Motor neuron (in vitro differentiated cells): ENCODE measurements around the gene RYR2. TPM values are rescaled to one million over a fixed set of nuclear protein-coding genes. Genes with fewer than 3 reads are reported as not detected.

Source experiments
- ATAC-seq, 8 experiments: fragments of 200-7000 bp; cut with Tn5 transposase; replicated peaks in 6 of 8; 2 replicates each; pipeline ENCODE4 v1.8.0; 2021; ENCODE audit warnings: mild to moderate bottlenecking in 8 of 8, moderate library complexity in 8 of 8
- H3K27ac ChIP-seq, 2 donors: fragments of 250-450 bp; sonication (Bioruptor Pico); 2 replicates each; pipeline ENCODE4 v1.9.0; 2021; ENCODE audit warnings: antibody characterized with exemption in 2 of 2, mild to moderate bottlenecking in 2 of 2, moderate library complexity in 1 of 2
- H3K4me1 ChIP-seq, 2 donors: fragments of 250-450 bp; sonication (Bioruptor Pico); replicated peaks in 1 of 2; 2 replicates each; pipeline ENCODE4 v1.6.1; 2021; ENCODE audit warnings: antibody characterized with exemption in 2 of 2, mild to moderate bottlenecking in 2 of 2, moderate library complexity in 1 of 2
- H3K4me3 ChIP-seq, 5 donors: fragments of 250-450 bp; sonication (Bioruptor Pico); 2 replicates each; pipeline ENCODE4 v1.9.0; 2021; ENCODE audit warnings: antibody characterized with exemption in 5 of 5, mild to moderate bottlenecking in 5 of 5, moderate library complexity in 4 of 5
- WGBS, 10 experiments: fragments of 450-650 bp; shearing (Covaris generic); methylation state at CpG; one replicate each; pipeline ENCODE4 v1.0.0; 2022; 5-methylcytosine and 5-hydroxymethylcytosine counted together
- in situ Hi-C, 9 experiments: fragments of 400-800 bp; cut with MboI; loops; one replicate each; pipeline ENCODE4 v1.15.0; 2021; ENCODE audit warnings: low sequenced_read_pairs in 9 of 9, low pct_unique_long_range_greater_than_20kb in 2 of 9; ENCODE audit not compliant: unreplicated experiment in 9 of 9
- total RNA-seq, 8 experiments: library from RNA; unstranded; fragments of 300-600 nt; gene quantifications; 2 replicates each; pipeline versions ENCODE4 v1.2.3 to v1.2.4, GENCODE V29; 2022

Gene RYR2
- total RNA-seq = 1 to 10 TPM in 1 of 8 experiments, under 1 TPM in 7; 0.32 to 6.8 (median 0.63) TPM

DNA sequence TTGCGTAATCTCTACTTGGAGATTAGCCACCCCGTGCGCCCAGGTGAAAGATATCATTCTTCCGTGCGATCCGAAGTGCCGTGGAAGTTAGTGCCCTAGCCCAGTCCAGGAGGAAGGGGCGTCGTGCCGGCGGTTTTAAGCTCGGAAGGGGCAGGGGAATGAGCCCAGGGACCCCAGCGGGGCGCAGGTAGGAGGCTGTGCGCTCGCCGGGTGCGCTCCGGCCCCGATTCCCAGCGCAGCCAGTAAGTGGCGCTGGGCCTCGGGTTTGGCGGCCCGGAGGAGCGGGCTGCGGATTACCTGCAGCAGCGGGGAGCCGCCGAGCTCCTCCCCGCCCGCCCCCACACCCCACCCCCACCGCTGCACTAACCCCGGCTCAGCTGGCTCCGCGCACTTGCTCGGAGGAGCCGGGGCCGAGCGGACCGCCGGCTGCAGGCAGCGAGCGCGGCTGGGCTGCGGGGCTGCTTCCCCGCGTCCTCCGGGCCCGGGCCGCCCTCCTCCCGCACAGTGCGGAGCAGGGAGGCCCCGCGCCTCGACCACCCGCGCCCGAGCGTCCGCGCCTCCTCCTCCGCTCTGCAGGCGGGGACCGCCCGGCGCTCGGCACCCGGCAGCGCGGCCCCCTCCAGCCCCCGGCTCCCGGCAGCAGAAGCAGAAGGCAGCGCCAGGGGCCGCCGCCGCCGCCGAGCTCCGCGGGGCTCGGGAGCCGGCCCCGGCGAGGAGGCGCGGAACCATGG lies at the start of gene RYR2:
Gene RYR2 (plus strand): TSS at position 390 of the 731 bp plus-strand sequence. CDS start 338 bp downstream, at position 728.
- Histone ChIP-seq H3K27ac (no peak within 1 kb of the TSS), H3K4me1 (peaks cover 5 to 6% of the 10 kb centered on the region in 2 donors), H3K4me3 (peak within 1 kb of the TSS; percentile 44 to 54 (median 44))
- in situ Hi-C loops = no loop called here
- 0 to 100% (median 24%) methylated on average over 1 to 18 of the region's 87 CpGs; no CpG with 5 or more reads in 4 of the 10 experiments for WGBS, 10 experiments
- peak in 6 of 8 experiments; percentile 83 to 87 (median 85) for ATAC-seq

DNA sequence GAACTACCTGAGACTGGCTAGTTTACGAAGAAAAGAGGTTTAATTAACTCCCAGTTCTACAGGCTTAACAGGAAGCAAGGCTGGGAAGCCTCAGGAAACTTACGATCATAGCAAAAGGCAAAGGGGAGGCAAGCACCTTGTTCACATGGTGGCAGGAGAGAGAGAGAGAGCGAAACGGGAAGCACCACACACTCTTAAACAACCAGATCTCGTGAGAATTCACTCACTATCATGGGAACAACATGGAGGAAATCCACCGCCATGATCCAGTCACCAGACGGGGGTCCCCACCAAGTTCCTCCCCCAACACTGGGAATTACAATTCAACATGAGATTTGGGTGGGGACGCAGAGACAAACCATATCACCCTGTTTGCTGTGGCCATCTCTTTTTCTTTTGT lies 49.5 kb upstream of the RYR2 start:
- in situ Hi-C loops = no loop called here
- no peak for ATAC-seq
- 18 to 88% (median 70%) methylated on average over 2 to 8 of the region's 8 CpGs; no CpG with 5 or more reads in 1 of the 10 experiments for WGBS, 10 experiments

DNA sequence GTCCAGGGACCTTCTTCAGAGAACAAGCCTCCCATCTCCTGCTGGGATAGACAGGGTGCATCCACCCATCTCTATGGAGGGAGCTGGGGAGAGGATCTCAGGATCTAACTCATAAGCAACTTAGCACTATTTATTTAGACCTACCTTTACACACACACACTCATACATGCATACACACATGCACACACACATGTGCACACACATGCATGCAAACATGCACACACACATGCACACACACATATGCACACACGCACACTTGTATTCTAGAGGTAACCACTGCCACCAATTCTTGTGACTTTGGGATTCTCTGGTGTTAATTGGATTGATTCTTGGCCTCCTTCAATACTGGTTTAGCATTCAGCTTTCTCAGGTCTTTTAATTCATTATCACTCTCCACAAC lies 47.5 kb upstream of the RYR2 start:
- in situ Hi-C loops = no loop called here
- 0 to 100% (median 100%) methylated on average over 1 of the region's 1 CpG; no CpG with 5 or more reads in 6 of the 10 experiments for WGBS, 10 experiments
- no peak for ATAC-seq
- Histone ChIP-seq H3K27ac (no peak overlapping the region), H3K4me3 (no peak overlapping the region), H3K4me1 (no peaks in the 10 kb centered on the region)

More for the DNA sequence above, 49.5 kb upstream of the RYR2 start:
- Histone ChIP-seq H3K27ac (no peak overlapping the region), H3K4me1 (no peaks in the 10 kb centered on the region), H3K4me3 (no peak overlapping the region)

GRCh38 chr1:236997361-236997760 lies 44.6 kb upstream of the RYR2 start:
- in situ Hi-C loops = no loop called here
- Histone ChIP-seq H3K27ac (no peak overlapping the region), H3K4me3 (no peak overlapping the region), H3K4me1 (no peaks in the 10 kb centered on the region)
- ATAC-seq = peak in 2 of 8 experiments; percentile 16 to 46
- 13 to 100% (median 84%) methylated on average over 1 to 9 of the region's 11 CpGs; no CpG with 5 or more reads in 2 of the 10 experiments for WGBS, 10 experiments

DNA sequence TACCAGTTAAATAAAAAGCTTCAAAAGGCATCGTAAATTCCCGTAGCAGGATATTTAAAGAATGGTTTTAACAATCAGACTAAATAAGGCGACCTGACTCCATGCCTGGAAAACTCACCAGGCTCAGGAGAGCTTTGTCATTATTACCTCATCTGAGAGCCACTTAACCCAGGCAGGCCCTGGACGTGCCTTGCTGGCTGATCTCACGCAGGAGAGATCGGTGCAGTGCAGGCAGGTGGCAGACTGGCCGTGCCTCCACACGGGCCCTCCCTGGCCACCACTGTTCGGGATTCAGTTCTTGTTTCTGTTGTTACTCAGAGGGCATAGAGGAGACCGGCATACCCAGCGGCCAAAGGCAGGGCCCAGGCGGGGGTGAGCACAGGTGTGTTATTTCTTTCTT lies 44.1 kb upstream of the RYR2 start:
- Histone ChIP-seq H3K4me1 (no peaks in the 10 kb centered on the region), H3K4me3 (no peak overlapping the region), H3K27ac (no peak overlapping the region)
- ATAC-seq = peak in 5 of 8 experiments; percentile 54 to 99 (median 82)
- in situ Hi-C loops = no loop called here
- 10 to 84% (median 65%) methylated on average over 2 to 12 of the region's 12 CpGs; no CpG with 5 or more reads in 2 of the 10 experiments for WGBS, 10 experiments

DNA sequence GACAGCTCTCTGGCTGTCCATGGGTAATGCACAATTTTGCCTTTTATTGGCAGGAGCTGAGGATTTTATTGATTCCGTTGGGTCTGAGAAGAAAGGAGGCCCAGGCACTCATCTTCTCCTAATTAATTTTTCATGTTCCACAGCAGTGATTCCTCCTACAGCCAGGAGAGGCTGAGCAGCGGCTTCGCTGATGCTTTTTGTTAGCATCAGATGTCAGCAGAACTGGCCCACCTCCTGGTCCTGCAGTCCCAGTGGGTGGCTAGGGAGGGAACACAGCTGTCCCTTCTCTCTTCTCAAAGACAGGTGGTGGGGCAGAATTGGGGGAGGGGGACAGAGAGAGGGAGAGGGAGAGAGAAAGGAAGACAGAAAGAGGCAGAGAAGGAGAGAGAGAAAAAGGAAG lies 43.4 kb upstream of the RYR2 start:
- in situ Hi-C loops = no loop called here
- Histone ChIP-seq H3K4me1 (no peaks in the 10 kb centered on the region), H3K4me3 (no peak overlapping the region), H3K27ac (no peak overlapping the region)
- WGBS, 10 experiments = 0 to 100% (median 85%) methylated on average over 1 to 3 of the region's 3 CpGs; no CpG with 5 or more reads in 3 of the 10 experiments
- ATAC-seq = no peak

DNA sequence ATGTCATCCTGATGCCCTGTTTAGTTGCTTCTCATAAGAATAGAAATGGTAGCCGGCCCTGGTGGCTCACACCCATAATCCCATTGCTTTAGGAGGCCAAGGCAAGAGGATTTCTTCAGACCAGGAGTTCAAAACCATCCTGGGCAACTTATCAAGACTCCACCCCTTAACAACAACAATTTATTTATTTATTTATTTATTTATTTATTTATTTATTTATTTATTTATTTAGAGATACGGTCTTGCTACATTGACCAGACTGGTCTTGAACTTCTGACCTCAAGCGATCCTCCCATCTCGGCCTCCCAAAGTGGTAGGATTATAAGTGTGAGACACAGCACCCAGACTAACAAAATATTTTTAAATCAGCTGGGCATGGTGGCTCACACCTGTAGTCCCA lies 41.8 kb upstream of the RYR2 start:
- 34 to 100% (median 90%) methylated on average over 3 to 4 of the region's 4 CpGs; no CpG with 5 or more reads in 3 of the 10 experiments for WGBS, 10 experiments
- Histone ChIP-seq H3K4me3 (no peak overlapping the region), H3K27ac (no peak overlapping the region), H3K4me1 (no peaks in the 10 kb centered on the region)
- in situ Hi-C loops = no loop called here
- no peak for ATAC-seq

- in situ Hi-C loops = no loop called here
- Histone ChIP-seq H3K4me1 (no peaks in the 10 kb centered on the region), H3K27ac (no peak overlapping the region), H3K4me3 (no peak overlapping the region)
- 0 to 100% (median 84%) methylated on average over 1 to 8 of the region's 8 CpGs; no CpG with 5 or more reads in 2 of the 10 experiments for WGBS, 10 experiments
- ATAC-seq = no peak
These were observed 38.5 kb upstream of the RYR2 start for GRCh38 chr1:237003516-237003915.

- 30 to 95% (median 86%) methylated on average over 2 to 18 of the region's 18 CpGs for WGBS, 10 experiments
- Histone ChIP-seq H3K4me1 (no peaks in the 10 kb centered on the region), H3K4me3 (no peak within 1 kb of the TSS), H3K27ac (no peak within 1 kb of the TSS)
- ATAC-seq = no peak
- in situ Hi-C loops = no loop called here
These were observed 37.9 kb upstream of the RYR2 start, which contains the start of gene MT1HL1 for GRCh38 chr1:237004116-237004515. Gene MT1HL1 (minus strand): TSS chr1:237004441. CDS start chr1:237004372, 69 bp downstream.

GRCh38 chr1:237005674-237006073 lies 36.3 kb upstream of the RYR2 start:
- Histone ChIP-seq H3K4me1 (no peaks in the 10 kb centered on the region), H3K4me3 (no peak overlapping the region), H3K27ac (no peak overlapping the region)
- 8 to 100% (median 78%) methylated on average over 2 to 4 of the region's 4 CpGs; no CpG with 5 or more reads in 1 of the 10 experiments for WGBS, 10 experiments
- in situ Hi-C loops = no loop called here
- ATAC-seq = peak in 1 of 8 experiments; percentile 23

DNA sequence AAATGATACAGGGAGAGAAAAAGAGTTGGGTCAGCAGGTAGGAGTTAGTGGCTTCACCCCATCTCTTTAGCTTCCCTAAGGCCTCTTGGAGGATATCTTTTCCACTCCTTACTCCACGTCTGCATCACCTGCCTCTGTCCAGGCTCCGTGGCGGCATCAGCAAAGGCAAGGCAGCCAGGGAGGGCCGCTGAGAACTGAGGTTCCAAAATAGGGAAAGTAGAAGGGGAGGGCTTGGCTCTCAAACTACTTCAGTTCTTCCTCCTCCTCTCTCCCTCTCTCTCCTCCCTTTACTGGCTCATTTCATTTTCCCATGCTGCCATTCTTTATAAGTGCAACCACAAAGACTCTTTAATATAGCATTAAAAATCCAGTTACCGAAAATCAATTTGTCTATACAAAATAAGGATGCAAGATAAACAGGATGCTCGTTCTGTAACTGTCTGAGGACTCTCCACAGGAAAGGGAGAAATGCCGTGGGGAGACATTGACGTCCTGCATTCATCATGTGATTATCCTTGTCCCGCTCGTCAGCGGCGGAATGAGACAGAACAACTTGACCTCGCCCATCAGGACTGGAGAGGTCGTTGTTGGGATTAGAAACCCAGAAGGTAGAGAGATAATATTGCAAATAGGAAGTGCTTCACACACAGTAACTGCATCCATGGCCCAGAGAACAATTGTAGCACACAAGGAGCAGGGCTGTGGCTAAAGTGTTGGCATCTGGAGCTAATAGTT lies 34.7 kb upstream of the RYR2 start:
- in situ Hi-C loops = no loop called here
- no peak overlapping the region for H3K27ac ChIP-seq
- no peak for ATAC-seq

GRCh38 chr1:237009611-237010010 lies 32.4 kb upstream of the RYR2 start:
- in situ Hi-C loops = no loop called here
- WGBS, 10 experiments = 56 to 100% (median 86%) methylated on average over 1 to 4 of the region's 4 CpGs; no CpG with 5 or more reads in 1 of the 10 experiments
- ATAC-seq = no peak
- Histone ChIP-seq H3K4me3 (no peak overlapping the region), H3K27ac (no peak overlapping the region), H3K4me1 (peaks cover 0 to 7% of the 10 kb centered on the region in 2 donors)

More for the DNA sequence above, 34.7 kb upstream of the RYR2 start:
- Histone ChIP-seq H3K4me1 (no peaks in the 10 kb centered on the region), H3K4me3 (no peak overlapping the region)
- 17 to 100% (median 79%) methylated on average over 4 to 14 of the region's 14 CpGs; no CpG with 5 or more reads in 1 of the 10 experiments for WGBS, 10 experiments

- in situ Hi-C loops = no loop called here
- Histone ChIP-seq H3K4me3 (no peak overlapping the region), H3K4me1 (peaks cover 0 to 7% of the 10 kb centered on the region in 2 donors), H3K27ac (no peak overlapping the region)
- ATAC-seq = no peak
- 0 to 100% (median 80%) methylated on average over 1 to 3 of the region's 3 CpGs; no CpG with 5 or more reads in 1 of the 10 experiments for WGBS, 10 experiments
These were observed 30.6 kb upstream of the RYR2 start for GRCh38 chr1:237011432-237011831.
